ENCODE data around the gene FOXN1.

- no peak for TF ChIP-seq POLR2A (IDR thresholded peaks at IDR 0.05; ENCODE audit: extremely low read depth, insufficient read length)
- no peak for TF ChIP-seq CTCF (IDR thresholded peaks at IDR 0.05; ENCODE audit: low read depth, low read length)
- TF ChIP-seq MAX (IDR thresholded peaks at IDR 0.05; ENCODE audit: low read depth, low read length): no peak
Observed at GRCh38 chr17:28533091-28533807, 27.1 kb downstream of the FOXN1 start.

Data from NB4 (cell line).